Right lung (tissue), 10 donors: ENCODE measurements around the gene LAMP1. TPM values are rescaled to one million over a fixed set of nuclear protein-coding genes. Genes with fewer than 3 reads are reported as not detected.
"Not testable (repeated sequence)": the region's sequence is repeated elsewhere in the genome, so short reads cannot be mapped to it uniquely, and the experiment has no call there.

Source experiments
- DNase-seq, 2 donors: peaks; one replicate each; pipeline ENCODE4 v3.0.0-alpha.2; 2013
- long read RNA-seq, 8 donors: transcript quantifications; one replicate each; lab custom pipeline, GENCODE V29; 2026
- polyA plus RNA-seq, 5 donors: library from polyadenylated mRNA; unstranded; fragments of 120-200 nt; gene quantifications; one replicate each; pipeline versions ENCODE4 v1.2.1 to v1.2.3, GENCODE V29; 2013; ENCODE audit warnings: inconsistent platforms in 1 of 5, low replicate concordance in 1 of 5; ENCODE audit not compliant: insufficient read length in 5 of 5, insufficient read depth in 1 of 5

Gene LAMP1
- 100 to 1,000 TPM in 3 of 5 donors, 10 to 100 TPM in 2; 91.6 to 127 (median 112) TPM for polyA plus RNA-seq
- long read RNA-seq, donor 1, transcript LAMP1-201 (9 exons, 2,699 nt), result major isoform, 67 of 228 reads
- long read RNA-seq, donor 1, partial matches to known transcripts, result 161 of 228 reads
- long read RNA-seq, donor 1, other reads (novel, unspliced or antisense), result 0 of 228 reads
- long read RNA-seq, donor 2, transcript LAMP1-201 (9 exons, 2,699 nt), result major isoform, 30 of 51 reads
- long read RNA-seq, donor 2, partial matches to known transcripts, result 21 of 51 reads
- long read RNA-seq, donor 2, other reads (novel, unspliced or antisense), result 0 of 51 reads
- long read RNA-seq, donor 3, transcript LAMP1-201 (9 exons, 2,699 nt), result major isoform, 23 of 139 reads
- long read RNA-seq, donor 3, partial matches to known transcripts, result 116 of 139 reads
- long read RNA-seq, donor 3, other reads (novel, unspliced or antisense), result 0 of 139 reads
- long read RNA-seq, donor 4, transcript LAMP1-201 (9 exons, 2,699 nt), result major isoform, 24 of 35 reads
- long read RNA-seq, donor 4, partial matches to known transcripts, result 11 of 35 reads
- long read RNA-seq, donor 4, other reads (novel, unspliced or antisense), result 0 of 35 reads
- long read RNA-seq, donor 5, transcript LAMP1-201 (9 exons, 2,699 nt), result major isoform, 34 of 59 reads
- long read RNA-seq, donor 5, partial matches to known transcripts, result 25 of 59 reads
- long read RNA-seq, donor 5, other reads (novel, unspliced or antisense), result 0 of 59 reads
- long read RNA-seq, donor 6, transcript LAMP1-201 (9 exons, 2,699 nt), result major isoform, 48 of 48 reads
- long read RNA-seq, donor 6, partial matches to known transcripts, result 0 of 48 reads
- long read RNA-seq, donor 6, other reads (novel, unspliced or antisense), result 0 of 48 reads
- long read RNA-seq, donor 7, transcript LAMP1-201 (9 exons, 2,699 nt), result major isoform, 41 of 46 reads
- long read RNA-seq, donor 7, partial matches to known transcripts, result 5 of 46 reads
- long read RNA-seq, donor 7, other reads (novel, unspliced or antisense), result 0 of 46 reads
- long read RNA-seq, donor 8, transcript LAMP1-201 (9 exons, 2,699 nt), result major isoform, 13 of 13 reads
- long read RNA-seq, donor 8, partial matches to known transcripts, result 0 of 13 reads
- long read RNA-seq, donor 8, other reads (novel, unspliced or antisense), result 0 of 13 reads

GRCh38 chr13:113296823-113297369 is at the start of gene LAMP1:
Gene LAMP1, plus strand, starts transcription at chr13:113297239. Its CDS starts 196 bp downstream, at chr13:113297435.
- DNase-seq, result peak; percentile 99 to 100

GRCh38 chr13:113252516-113253095 is 44.4 kb upstream of the LAMP1 start:
- DNase-seq, result no peak

GRCh38 chr13:113257908-113258307 is 39.1 kb upstream of the LAMP1 start:
- DNase-seq, result not testable (repeated sequence)

- no peak for DNase-seq
These were observed 38.6 kb upstream of the LAMP1 start for GRCh38 chr13:113258321-113259054.

- DNase-seq, result no peak
These were observed 36.0 kb upstream of the LAMP1 start for GRCh38 chr13:113260996-113261395.

- not testable (repeated sequence) for DNase-seq
These were observed 34.0 kb upstream of the LAMP1 start for GRCh38 chr13:113263016-113263415.

GRCh38 chr13:113267642-113268405 is 29.2 kb upstream of the LAMP1 start:
- no peak for DNase-seq

- DNase-seq, result no peak
These were observed 25.0 kb upstream of the LAMP1 start for GRCh38 chr13:113272031-113272430.

- no peak for DNase-seq
These were observed 24.3 kb upstream of the LAMP1 start for GRCh38 chr13:113272701-113273181.

- no peak for DNase-seq
These were observed 23.7 kb upstream of the LAMP1 start for GRCh38 chr13:113273321-113273720.

GRCh38 chr13:113273851-113274590 is 23.0 kb upstream of the LAMP1 start:
- DNase-seq, result no peak

- no peak for DNase-seq
These were observed 22.3 kb upstream of the LAMP1 start for GRCh38 chr13:113274721-113275120.

GRCh38 chr13:113275387-113275786 is 21.7 kb upstream of the LAMP1 start:
- DNase-seq, result peak in 1 of 2 donors; percentile 19

GRCh38 chr13:113280126-113280525 is 16.9 kb upstream of the LAMP1 start:
- DNase-seq, result no peak

- no peak for DNase-seq
These were observed 13.1 kb upstream of the LAMP1 start for GRCh38 chr13:113283904-113284303.

- no peak for DNase-seq
These were observed 8.2 kb upstream of the LAMP1 start for GRCh38 chr13:113288880-113289279.

GRCh38 chr13:113291129-113291528 is 5.9 kb upstream of the LAMP1 start:
- DNase-seq, result no peak

GRCh38 chr13:113292021-113292862 is 4.8 kb upstream of the LAMP1 start:
- no peak for DNase-seq
